OCI-M1 (cell line): ENCODE measurements around the gene PDE3B.
"Not testable (repeated sequence)": the region's sequence is repeated elsewhere in the genome, so short reads cannot be mapped to it uniquely, and the experiment has no call there.

Source experiments
- DNase-seq: peaks from one replicate; lab custom pipeline; 2025; lab: John Stamatoyannopoulos, UW

PDE3B gene

GRCh38 chr11:14643697-14644225, at the start of gene PDE3B:
TSS of gene PDE3B (plus strand) at chr11:14643804. CDS start at chr11:14644076, 272 bp downstream.
- peak; percentile 81 for DNase-seq

GRCh38 chr11:14595261-14595660, 48.3 kb upstream of the PDE3B start:
- DNase-seq, result not testable (repeated sequence)

- no peak for DNase-seq
Measured at GRCh38 chr11:14607713-14608112, 35.9 kb upstream of the PDE3B start.

GRCh38 chr11:14609902-14610301, 33.7 kb upstream of the PDE3B start:
- DNase-seq, result no peak

GRCh38 chr11:14611939-14612338, 31.7 kb upstream of the PDE3B start:
- peak; percentile 20 for DNase-seq

GRCh38 chr11:14612694-14613093, 30.9 kb upstream of the PDE3B start:
- DNase-seq, result no peak

GRCh38 chr11:14614091-14614622, 29.4 kb upstream of the PDE3B start:
- DNase-seq, result no peak

GRCh38 chr11:14617241-14618027, 26.2 kb upstream of the PDE3B start:
- no peak for DNase-seq

- DNase-seq, result no peak
Measured at GRCh38 chr11:14618060-14618459, 25.5 kb upstream of the PDE3B start.

GRCh38 chr11:14619603-14620531, 23.7 kb upstream of the PDE3B start:
- no peak for DNase-seq

GRCh38 chr11:14622223-14622954, 21.2 kb upstream of the PDE3B start:
- DNase-seq, result no peak

- peak; percentile 32 for DNase-seq
Measured at GRCh38 chr11:14623036-14623435, 20.6 kb upstream of the PDE3B start.

GRCh38 chr11:14625586-14626205, 17.9 kb upstream of the PDE3B start:
- DNase-seq, result peak; percentile 78

- DNase-seq, result peak; percentile 51
Measured at GRCh38 chr11:14626650-14627049, 17.0 kb upstream of the PDE3B start.

- not testable (repeated sequence) for DNase-seq
Measured at GRCh38 chr11:14633506-14634224, 9.9 kb upstream of the PDE3B start.

GRCh38 chr11:14634813-14635212, 8.8 kb upstream of the PDE3B start:
- DNase-seq, result no peak

- DNase-seq, result peak; percentile 60
Measured at GRCh38 chr11:14635546-14635945, 8.1 kb upstream of the PDE3B start.

GRCh38 chr11:14636119-14636518, 7.5 kb upstream of the PDE3B start:
- DNase-seq, result peak; percentile 88

GRCh38 chr11:14637868-14638409, 5.7 kb upstream of the PDE3B start:
- DNase-seq, result no peak

GRCh38 chr11:14638561-14638960, 5.0 kb upstream of the PDE3B start:
- peak; percentile 92 for DNase-seq
